Neural cell (in vitro differentiated cells): Measurements from ENCODE around the gene AK1.

ENCODE experiments used
- POLR2AphosphoS5 ChIP-seq: IDR thresholded peaks from 2 replicates; pipeline ENCODE4 v1.6.1; 2012
- TF ChIP-seq, protein P1 (sequence below): fragments of 450-650 bp; IDR thresholded peaks from 2 replicates; pipeline ENCODE4 v1.5.1; 2014; ENCODE audit warnings: antibody characterized with exemption, mild to moderate bottlenecking, moderate library complexity; ENCODE audit not compliant: poor library complexity, severe bottlenecking

DNA sequence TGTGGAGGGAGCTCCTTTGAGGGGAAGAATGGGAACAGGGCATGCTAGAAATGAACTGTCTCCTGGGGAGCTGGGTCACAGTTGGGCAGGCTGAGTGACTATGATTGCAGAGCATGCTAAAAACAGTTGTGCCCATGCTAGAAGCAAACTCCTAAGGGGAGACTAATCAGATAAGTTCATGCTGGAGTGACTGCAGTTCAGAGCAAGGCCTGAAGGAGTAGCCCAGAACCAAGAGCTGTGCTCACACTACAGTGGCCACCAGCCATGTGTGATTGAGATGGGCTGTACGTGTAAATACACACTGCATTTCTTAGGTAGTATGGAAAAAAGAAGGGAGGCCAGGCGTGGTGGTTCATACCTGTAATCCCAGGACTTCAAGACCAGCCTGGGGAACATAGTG, 10.3 kb upstream of the AK1 start:
- TF ChIP-seq POLR2AphosphoS5 = no peak
- TF ChIP-seq, protein P1, sequence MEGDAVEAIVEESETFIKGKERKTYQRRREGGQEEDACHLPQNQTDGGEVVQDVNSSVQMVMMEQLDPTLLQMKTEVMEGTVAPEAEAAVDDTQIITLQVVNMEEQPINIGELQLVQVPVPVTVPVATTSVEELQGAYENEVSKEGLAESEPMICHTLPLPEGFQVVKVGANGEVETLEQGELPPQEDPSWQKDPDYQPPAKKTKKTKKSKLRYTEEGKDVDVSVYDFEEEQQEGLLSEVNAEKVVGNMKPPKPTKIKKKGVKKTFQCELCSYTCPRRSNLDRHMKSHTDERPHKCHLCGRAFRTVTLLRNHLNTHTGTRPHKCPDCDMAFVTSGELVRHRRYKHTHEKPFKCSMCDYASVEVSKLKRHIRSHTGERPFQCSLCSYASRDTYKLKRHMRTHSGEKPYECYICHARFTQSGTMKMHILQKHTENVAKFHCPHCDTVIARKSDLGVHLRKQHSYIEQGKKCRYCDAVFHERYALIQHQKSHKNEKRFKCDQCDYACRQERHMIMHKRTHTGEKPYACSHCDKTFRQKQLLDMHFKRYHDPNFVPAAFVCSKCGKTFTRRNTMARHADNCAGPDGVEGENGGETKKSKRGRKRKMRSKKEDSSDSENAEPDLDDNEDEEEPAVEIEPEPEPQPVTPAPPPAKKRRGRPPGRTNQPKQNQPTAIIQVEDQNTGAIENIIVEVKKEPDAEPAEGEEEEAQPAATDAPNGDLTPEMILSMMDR = no peak
